HG03095 (cell line): ENCODE results near the gene RETN.

ENCODE experiments used
- ATAC-seq: cut with Tn5 transposase; IDR thresholded peaks from one replicate; pipeline ENCODE4 v1.9.1; 2021; ENCODE audit warnings: moderate library complexity; ENCODE audit not compliant: unreplicated experiment

The RETN gene

GRCh38 chr19:7657131-7657751 is 11.6 kb upstream of the RETN start:
- no peak for ATAC-seq

GRCh38 chr19:7658219-7658686 is 10.6 kb upstream of the RETN start:
- ATAC-seq = peak; percentile 50

GRCh38 chr19:7661744-7662538 is 6.9 kb upstream of the RETN start:
- ATAC-seq = no peak

GRCh38 chr19:7662657-7663056 is 6.2 kb upstream of the RETN start:
- no peak for ATAC-seq

GRCh38 chr19:7663706-7664105 is 5.1 kb upstream of the RETN start:
- no peak for ATAC-seq

- ATAC-seq = no peak
These were observed 3.8 kb upstream of the RETN start for GRCh38 chr19:7665076-7665475.

GRCh38 chr19:7669641-7670040 is 792 bp downstream of the RETN start:
- ATAC-seq = no peak

- no peak for ATAC-seq
These were observed 1.4 kb downstream of the RETN start for GRCh38 chr19:7670150-7670783.

GRCh38 chr19:7670790-7671189 is 1.9 kb downstream of the RETN start:
- no peak for ATAC-seq

- no peak for ATAC-seq
These were observed 3.7 kb downstream of the RETN start for GRCh38 chr19:7672522-7672921.

- no peak for ATAC-seq
These were observed 5.5 kb downstream of the RETN start for GRCh38 chr19:7674010-7675005.

GRCh38 chr19:7676376-7676775 is 7.5 kb downstream of the RETN start:
- no peak for ATAC-seq

- ATAC-seq = no peak
These were observed 8.0 kb downstream of the RETN start, which contains the start of gene MCEMP1 for GRCh38 chr19:7676854-7677253. TSS of gene MCEMP1 (plus strand) at chr19:7677090. CDS start at chr19:7677121, 31 bp downstream.

- ATAC-seq = no peak
These were observed 8.9 kb downstream of the RETN start for GRCh38 chr19:7677669-7678311.

- ATAC-seq = no peak
These were observed 10.3 kb downstream of the RETN start for GRCh38 chr19:7678971-7679751.

GRCh38 chr19:7679771-7680605 is 11.1 kb downstream of the RETN start:
- no peak for ATAC-seq

GRCh38 chr19:7680606-7681339 is 11.9 kb downstream of the RETN start, which contains the start of gene TRAPPC5:
TSS of gene TRAPPC5 (plus strand) at chr19:7680833. CDS start at chr19:7682254, 1,421 bp downstream.
- ATAC-seq = peak; percentile 43
